ENCODE measurements around the gene STXBP6. TPM values are rescaled to one million over a fixed set of nuclear protein-coding genes. Genes with fewer than 3 reads are reported as not detected.
A peak's percentile ranks its signal among the peaks of the same experiment; 100 is the strongest.

STXBP6 gene
- polyA plus RNA-seq, 1 donor (not counting 4 experiments of a cell fraction or from before 2014, with no cell fraction given) = 1.4 TPM

GRCh38 chr14:25011095-25011494 is 38.9 kb downstream of the STXBP6 start:
- Histone ChIP-seq H3K9ac (ENCODE audit: control insufficient read depth, extremely low read depth, insufficient read depth, low read length) (no peak overlapping the region), H3K4me2 (ENCODE audit: control insufficient read depth, extremely low read depth, insufficient read depth, low read depth, low read length) (no peak overlapping the region), H3K4me1 (ENCODE audit: control insufficient read depth, extremely low read depth, insufficient read depth, low read length) (peaks cover 36% of the 10 kb centered on the region), H3K9me3 (ENCODE audit: control insufficient read depth, low read depth, low read length) (no peaks in the 10 kb centered on the region), H2AFZ (ENCODE audit: control insufficient read depth, low read length) (no peak overlapping the region), H3K36me3 (ENCODE audit: control insufficient read depth in 2 of 2, extremely low read depth in 1 of 2, insufficient read depth in 2 of 2, low read length in 2 of 2) (no peaks in the 10 kb centered on the region), H4K20me1 (ENCODE audit: control insufficient read depth, extremely low read depth, insufficient read depth, low read length) (no peaks in the 10 kb centered on the region), H3K4me3 (ENCODE audit: control insufficient read depth in 2 of 3, extremely low read depth in 1 of 3, insufficient read depth in 2 of 3, low read depth in 1 of 3, low read length in 3 of 3) (no peak overlapping the region), H3K27me3 (ENCODE audit: control insufficient read depth, extremely low read depth, insufficient read depth, low read length) (no peaks in the 10 kb centered on the region), H3K79me2 (ENCODE audit: control insufficient read depth, insufficient read depth, low read length) (no peaks in the 10 kb centered on the region), H3K9me1 (ENCODE audit: control insufficient read depth, extremely low read depth, insufficient read depth, low read length) (no peaks in the 10 kb centered on the region), H3K27ac (ENCODE audit: control insufficient read depth, insufficient read depth, low read length) (no peak overlapping the region)
- FAIRE-seq = peak; percentile 23
- dilution Hi-C loops (cut with MboI; ENCODE audit: extremely low pct_ligation_motif_present, low sequenced_read_pairs) = no loop called here
- peak; percentile 13 for DNase-seq (ENCODE audit: low read depth, low spot score)
- TF ChIP-seq CTCF (optimal IDR thresholded peaks at IDR 0.05 in 1 of 3, IDR thresholded peaks at IDR 0.05 in 1 of 3, conservative IDR thresholded peaks at IDR 0.05 in 1 of 3; ENCODE audit: extremely low read depth in 1 of 3, insufficient read depth in 2 of 3, low read length in 3 of 3) (no peak), EZH2 (IDR thresholded peaks at IDR 0.05; ENCODE audit: low read length) (no peak)

GRCh38 chr14:25010471-25010870 is 39.5 kb downstream of the STXBP6 start:
- H3K79me2 ChIP-seq (ENCODE audit: control insufficient read depth, insufficient read depth, low read length) = no peaks in the 10 kb centered on the region
- no peak overlapping the region for H3K9ac ChIP-seq (ENCODE audit: control insufficient read depth, extremely low read depth, insufficient read depth, low read length)
- dilution Hi-C loops (cut with MboI; ENCODE audit: extremely low pct_ligation_motif_present, low sequenced_read_pairs) = no loop called here

More at GRCh38 chr14:25010471-25010870, 39.5 kb downstream of the STXBP6 start:
- peak overlapping the region; percentile 33 for H3K4me2 ChIP-seq (ENCODE audit: control insufficient read depth, extremely low read depth, insufficient read depth, low read depth, low read length)
- TF ChIP-seq CTCF (optimal IDR thresholded peaks at IDR 0.05 in 1 of 3, IDR thresholded peaks at IDR 0.05 in 1 of 3, conservative IDR thresholded peaks at IDR 0.05 in 1 of 3; ENCODE audit: extremely low read depth in 1 of 3, insufficient read depth in 2 of 3, low read length in 3 of 3) (no peak), EZH2 (IDR thresholded peaks at IDR 0.05; ENCODE audit: low read length) (no peak)
- H3K4me1 ChIP-seq (ENCODE audit: control insufficient read depth, extremely low read depth, insufficient read depth, low read length) = peaks cover 36% of the 10 kb centered on the region
- no peaks in the 10 kb centered on the region for H4K20me1 ChIP-seq (ENCODE audit: control insufficient read depth, extremely low read depth, insufficient read depth, low read length)
- no peaks in the 10 kb centered on the region for H3K9me1 ChIP-seq (ENCODE audit: control insufficient read depth, extremely low read depth, insufficient read depth, low read length)
- H3K4me3 ChIP-seq (ENCODE audit: control insufficient read depth in 2 of 3, extremely low read depth in 1 of 3, insufficient read depth in 2 of 3, low read depth in 1 of 3, low read length in 3 of 3) = no peak overlapping the region
- no peak for DNase-seq (ENCODE audit: low read depth, low spot score)
- no peak for FAIRE-seq
- H2AFZ ChIP-seq (ENCODE audit: control insufficient read depth, low read length) = no peak overlapping the region
- H3K27ac ChIP-seq (ENCODE audit: control insufficient read depth, insufficient read depth, low read length) = no peak overlapping the region
- H3K9me3 ChIP-seq (ENCODE audit: control insufficient read depth, low read depth, low read length) = no peaks in the 10 kb centered on the region
- H3K36me3 ChIP-seq (ENCODE audit: control insufficient read depth in 2 of 2, extremely low read depth in 1 of 2, insufficient read depth in 2 of 2, low read length in 2 of 2) = no peaks in the 10 kb centered on the region
- no peaks in the 10 kb centered on the region for H3K27me3 ChIP-seq (ENCODE audit: control insufficient read depth, extremely low read depth, insufficient read depth, low read length)
